ENCODE results near the gene KCNAB1.

Gene KCNAB1

DNA sequence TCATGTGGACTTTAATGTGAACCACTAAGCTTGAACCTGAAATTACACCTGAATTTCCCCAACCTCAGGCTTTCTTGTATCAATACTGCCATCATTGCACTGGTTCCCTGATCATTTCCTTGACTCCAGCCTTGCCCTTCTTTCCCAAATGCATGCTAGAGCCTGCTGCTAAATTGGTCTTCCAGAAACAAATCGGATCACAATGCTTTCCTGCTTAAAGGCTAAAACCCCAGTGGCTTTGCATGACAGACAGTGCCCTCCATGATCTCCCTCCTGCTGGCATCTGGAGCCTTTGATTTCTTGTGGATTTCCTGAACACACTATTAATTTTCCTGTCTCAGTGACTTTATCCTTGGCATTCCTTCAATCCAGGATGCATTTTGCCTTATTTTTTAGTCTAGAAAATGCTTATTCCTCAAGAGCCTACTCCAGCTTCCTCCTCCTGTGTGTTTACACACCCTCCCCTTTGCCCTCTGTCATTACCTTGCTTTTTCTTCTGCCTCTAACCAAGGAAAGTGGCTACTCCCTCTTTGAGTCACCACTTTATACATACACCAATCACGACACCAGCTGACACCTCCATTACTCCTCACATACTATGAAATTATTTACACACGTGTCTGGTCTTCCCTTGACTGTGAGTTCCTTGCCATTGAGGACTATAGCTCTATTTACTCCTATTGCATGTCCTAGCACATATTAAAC lies 214.6 kb downstream of the KCNAB1 start:
- no peak for DNase-seq
- in situ Hi-C loops (cut with HindIII; ENCODE audit: low pct_ligation_motif_present, low pct_unique_long_range_greater_than_20kb, low sequenced_read_pairs): no loop called here

DNA sequence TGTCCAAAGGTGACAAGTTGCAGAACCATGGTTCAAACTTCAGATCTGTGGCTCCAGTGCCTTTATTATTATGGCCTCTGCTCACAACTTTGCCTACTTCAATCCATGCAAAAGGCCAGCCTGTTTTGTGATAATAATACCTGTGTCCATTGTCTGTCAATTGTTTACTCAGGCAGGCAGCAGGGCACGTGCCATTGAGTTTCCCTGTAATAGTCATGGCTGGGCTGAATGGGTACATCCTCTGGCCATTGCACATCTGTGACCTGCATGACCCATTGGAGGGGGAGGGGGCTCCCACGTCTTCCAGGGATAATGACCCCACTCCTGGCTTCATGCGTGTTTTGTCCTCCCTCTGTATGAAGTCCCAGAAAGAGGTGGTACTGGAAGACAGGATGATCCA lies 219.1 kb downstream of the KCNAB1 start:
- in situ Hi-C loops (cut with HindIII; ENCODE audit: low pct_ligation_motif_present, low pct_unique_long_range_greater_than_20kb, low sequenced_read_pairs): no loop called here
- DNase-seq: no peak

- DNase-seq: no peak
- in situ Hi-C loops (cut with HindIII; ENCODE audit: low pct_ligation_motif_present, low pct_unique_long_range_greater_than_20kb, low sequenced_read_pairs): no loop called here
Observed at GRCh38 chr3:156341332-156341731, 221.0 kb downstream of the KCNAB1 start.

DNA sequence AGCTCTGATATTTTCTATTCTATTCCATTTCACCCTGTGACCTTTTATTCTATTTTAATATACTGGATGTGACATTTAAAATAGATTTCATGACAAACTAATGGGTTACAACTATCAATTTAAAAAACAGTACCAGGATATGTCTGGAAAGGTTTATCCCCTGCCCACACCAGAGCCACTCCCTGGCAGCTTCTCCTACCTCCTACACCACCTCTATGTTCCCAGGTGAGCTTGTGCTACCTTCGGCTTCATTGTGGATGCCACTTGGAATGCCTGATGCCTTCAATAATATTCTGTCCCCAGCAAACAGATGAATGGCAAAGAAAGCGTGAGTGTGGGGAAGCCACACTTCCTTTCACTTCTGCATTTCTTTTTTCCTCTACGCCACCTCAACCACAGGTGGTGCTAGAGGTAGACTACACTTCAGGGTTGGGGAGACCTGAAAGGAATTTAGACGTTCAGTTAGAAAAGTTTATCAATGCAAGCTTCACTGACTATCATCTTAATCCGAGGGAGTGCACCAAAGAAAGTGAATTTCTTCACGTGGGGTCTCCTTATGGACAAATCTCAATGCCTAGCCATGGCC lies 221.5 kb downstream of the KCNAB1 start:
- no peak for DNase-seq
- in situ Hi-C loops (cut with HindIII; ENCODE audit: low pct_ligation_motif_present, low pct_unique_long_range_greater_than_20kb, low sequenced_read_pairs): no loop called here

DNA sequence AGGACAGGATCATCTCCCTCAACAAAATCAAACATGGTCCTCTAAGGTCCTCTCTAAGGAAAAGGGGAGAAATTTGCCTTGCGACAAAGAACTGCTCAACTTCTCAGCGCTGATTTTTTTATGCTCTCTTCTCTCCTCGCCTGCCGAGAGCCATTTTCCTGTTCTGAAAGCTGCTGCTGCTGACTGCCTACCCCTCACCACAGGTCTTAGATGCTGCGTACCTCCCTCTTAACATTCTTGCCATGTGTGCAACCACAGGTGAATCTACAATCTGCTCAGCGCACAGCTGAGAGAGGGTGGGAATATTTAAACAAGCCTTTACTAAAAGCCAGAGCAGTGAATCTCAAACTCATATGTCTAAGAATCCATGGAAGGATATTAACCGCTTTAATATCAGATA lies 223.8 kb downstream of the KCNAB1 start:
- no peak for DNase-seq
- in situ Hi-C loops (cut with HindIII; ENCODE audit: low pct_ligation_motif_present, low pct_unique_long_range_greater_than_20kb, low sequenced_read_pairs): no loop called here

DNA sequence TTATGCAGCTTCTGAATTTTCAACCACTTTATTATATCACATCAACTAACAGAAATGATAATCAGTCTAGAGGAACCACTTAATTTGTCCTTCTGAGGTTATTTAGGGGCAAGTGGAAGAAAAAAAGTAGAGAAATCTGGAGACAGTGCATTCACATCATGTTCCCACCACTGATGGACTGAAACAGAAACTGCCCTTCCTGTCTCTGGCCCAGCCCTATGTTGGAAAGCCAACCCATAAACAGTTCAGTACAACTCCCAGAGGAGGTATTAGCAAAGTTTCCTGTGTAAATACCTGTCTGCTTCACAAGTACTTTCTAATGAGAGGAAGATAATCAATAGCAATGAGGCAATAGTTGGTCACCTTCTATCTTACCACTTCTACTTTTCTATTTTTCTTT lies 228.7 kb downstream of the KCNAB1 start:
- no peak for DNase-seq
- in situ Hi-C loops (cut with HindIII; ENCODE audit: low pct_ligation_motif_present, low pct_unique_long_range_greater_than_20kb, low sequenced_read_pairs): no loop called here

DNA sequence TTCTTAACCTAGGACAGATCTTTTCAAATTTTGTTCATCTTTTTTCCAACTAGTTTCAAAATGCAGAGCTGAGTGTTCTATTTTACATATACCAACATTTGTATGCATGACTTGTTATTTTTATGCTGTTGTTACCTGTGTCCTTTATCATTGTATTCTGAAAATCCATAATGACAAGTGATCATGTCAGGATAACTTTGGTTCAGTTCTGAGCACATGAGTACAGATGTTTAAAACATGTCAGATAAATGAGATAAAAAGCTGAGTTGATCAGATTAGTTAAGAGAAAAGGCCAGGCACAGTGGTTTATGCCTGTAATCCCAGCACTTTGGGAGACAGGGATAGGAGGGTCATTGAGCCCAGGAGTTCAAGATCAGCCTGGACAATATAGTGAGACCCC lies 229.6 kb downstream of the KCNAB1 start:
- no peak for DNase-seq
- in situ Hi-C loops (cut with HindIII; ENCODE audit: low pct_ligation_motif_present, low pct_unique_long_range_greater_than_20kb, low sequenced_read_pairs): no loop called here

DNA sequence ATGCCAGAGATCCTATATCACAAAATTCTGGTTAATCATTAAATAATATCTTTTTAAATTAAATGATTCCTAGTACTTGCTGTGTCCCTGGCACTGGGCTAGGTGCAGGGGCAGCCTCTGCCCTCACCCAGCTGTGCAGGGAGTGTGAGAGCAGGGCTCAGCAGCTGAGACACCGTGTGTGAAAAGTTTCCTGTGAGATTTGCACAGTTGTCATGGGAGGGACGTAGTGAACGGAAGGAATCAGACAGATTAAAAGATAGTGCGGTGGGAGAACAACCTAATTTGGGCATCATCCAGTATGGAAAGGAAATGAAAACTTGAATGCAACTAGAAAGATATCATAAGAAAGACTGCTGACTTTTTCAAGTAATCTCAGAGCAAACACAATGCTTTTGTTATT lies 230.4 kb downstream of the KCNAB1 start:
- no peak for DNase-seq

GRCh38 chr3:156351783-156352182 lies 231.4 kb downstream of the KCNAB1 start:
- no peak for DNase-seq
- in situ Hi-C loops (cut with HindIII; ENCODE audit: low pct_ligation_motif_present, low pct_unique_long_range_greater_than_20kb, low sequenced_read_pairs): no loop called here

More for the DNA sequence above, 230.4 kb downstream of the KCNAB1 start:
- in situ Hi-C loops (cut with HindIII; ENCODE audit: low pct_ligation_motif_present, low pct_unique_long_range_greater_than_20kb, low sequenced_read_pairs): no loop called here

DNA sequence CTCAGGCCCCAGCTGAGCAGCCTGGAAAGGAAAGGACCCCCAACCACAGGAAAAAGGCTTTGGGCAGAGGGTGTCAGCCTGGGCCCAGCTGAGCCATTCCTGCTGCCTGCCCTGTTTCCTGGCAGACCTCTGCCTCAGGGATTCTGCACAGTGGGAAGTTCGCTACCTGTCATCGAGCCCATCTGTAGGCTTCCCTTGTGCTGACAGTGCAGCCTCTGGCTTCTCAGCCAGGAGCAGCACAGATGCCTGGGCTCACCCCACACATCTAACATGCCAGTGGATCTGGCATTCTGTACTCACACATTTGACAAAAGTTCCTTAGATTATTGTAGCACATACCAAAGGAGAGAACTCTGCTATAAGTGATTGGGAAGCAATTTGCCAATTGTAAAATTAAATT lies 232.3 kb downstream of the KCNAB1 start:
- in situ Hi-C loops (cut with HindIII; ENCODE audit: low pct_ligation_motif_present, low pct_unique_long_range_greater_than_20kb, low sequenced_read_pairs): no loop called here
- DNase-seq: no peak

- in situ Hi-C loops (cut with HindIII; ENCODE audit: low pct_ligation_motif_present, low pct_unique_long_range_greater_than_20kb, low sequenced_read_pairs): no loop called here
- DNase-seq: no peak
Observed at GRCh38 chr3:156353563-156353962, 233.2 kb downstream of the KCNAB1 start.

GRCh38 chr3:156356537-156357363 lies 236.4 kb downstream of the KCNAB1 start:
- DNase-seq: no peak
- in situ Hi-C loops (cut with HindIII; ENCODE audit: low pct_ligation_motif_present, low pct_unique_long_range_greater_than_20kb, low sequenced_read_pairs): no loop called here

DNA sequence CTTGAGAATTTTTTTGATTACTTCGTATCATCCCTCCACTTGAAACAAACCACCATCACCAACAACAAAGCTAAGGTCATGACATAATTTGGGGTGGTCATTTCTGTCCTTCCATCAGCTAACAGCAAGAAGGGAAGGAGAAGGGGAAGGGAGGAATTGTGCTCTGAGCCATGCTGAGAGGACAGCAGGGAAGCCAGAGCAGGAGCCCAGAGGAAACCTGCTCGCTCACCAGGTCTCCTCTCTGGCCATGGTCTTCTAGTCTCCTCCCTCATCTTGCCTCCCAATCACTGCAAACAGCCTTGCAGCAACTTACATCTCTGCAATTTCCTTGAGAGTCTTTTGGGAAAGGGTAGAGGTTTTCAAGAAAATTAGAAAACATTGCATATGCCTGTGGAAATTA lies 237.9 kb downstream of the KCNAB1 start:
- in situ Hi-C loops (cut with HindIII; ENCODE audit: low pct_ligation_motif_present, low pct_unique_long_range_greater_than_20kb, low sequenced_read_pairs): no loop called here
- no peak for DNase-seq

DNA sequence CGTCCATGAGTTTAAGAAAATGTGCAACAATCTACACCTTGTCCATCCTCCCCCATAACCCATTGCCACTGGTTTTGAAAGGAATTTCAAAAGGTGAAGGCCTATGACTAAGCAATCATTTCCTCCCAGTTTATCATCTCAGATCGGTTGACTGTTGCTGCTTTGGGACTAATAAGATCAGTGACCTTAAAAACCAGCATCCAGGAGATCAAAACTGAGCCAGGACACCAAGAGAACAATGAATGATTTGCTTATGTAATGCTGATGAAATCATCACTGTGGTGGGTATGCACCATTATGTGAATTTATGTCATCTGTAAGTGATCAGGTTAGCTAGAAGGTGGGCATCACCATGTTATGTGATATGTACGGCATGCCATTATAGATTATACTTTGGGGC lies 239.0 kb downstream of the KCNAB1 start:
- in situ Hi-C loops (cut with HindIII; ENCODE audit: low pct_ligation_motif_present, low pct_unique_long_range_greater_than_20kb, low sequenced_read_pairs): no loop called here
- no peak for DNase-seq

DNA sequence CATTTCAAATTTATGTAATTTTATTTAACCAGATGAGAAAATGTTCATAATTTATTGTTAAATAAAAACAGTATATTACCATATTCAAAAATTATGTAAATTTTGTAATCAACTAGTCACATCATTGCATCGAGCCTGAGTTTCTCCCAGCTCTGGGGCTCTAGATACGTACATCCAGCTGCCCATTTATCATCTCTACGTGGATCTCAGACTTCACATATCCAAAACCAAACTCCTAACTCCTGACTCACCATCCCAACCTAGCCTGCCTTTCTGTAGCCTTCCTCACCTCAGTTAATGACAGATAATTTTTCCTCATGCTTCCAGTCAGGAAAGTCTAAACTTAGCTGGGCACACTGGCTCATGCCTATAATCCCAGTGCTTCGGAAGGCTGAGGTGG lies 239.7 kb downstream of the KCNAB1 start:
- in situ Hi-C loops (cut with HindIII; ENCODE audit: low pct_ligation_motif_present, low pct_unique_long_range_greater_than_20kb, low sequenced_read_pairs): no loop called here

DNA sequence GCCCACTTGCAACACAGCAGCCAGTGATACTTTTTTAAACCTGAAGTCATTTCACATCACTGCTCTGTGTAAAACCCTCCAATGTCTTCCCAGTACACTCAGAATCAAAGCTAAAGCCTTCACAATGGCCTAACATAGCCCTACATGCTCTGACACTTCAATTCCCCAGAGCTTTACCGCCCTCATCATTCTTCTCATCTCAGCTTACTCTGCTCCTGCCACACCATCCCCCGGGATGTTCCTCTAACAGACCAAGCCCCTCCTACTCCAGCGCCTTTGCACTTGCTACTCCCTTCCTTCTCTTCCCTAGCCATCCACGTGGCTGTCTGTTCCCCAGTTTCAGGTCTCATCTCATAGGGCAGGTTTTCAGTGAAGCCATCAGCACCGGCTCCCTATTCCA lies 240.6 kb downstream of the KCNAB1 start:
- no peak for DNase-seq
- in situ Hi-C loops (cut with HindIII; ENCODE audit: low pct_ligation_motif_present, low pct_unique_long_range_greater_than_20kb, low sequenced_read_pairs): no loop called here

More for the DNA sequence above, 239.7 kb downstream of the KCNAB1 start:
- DNase-seq: no peak

- in situ Hi-C loops (cut with HindIII; ENCODE audit: low pct_ligation_motif_present, low pct_unique_long_range_greater_than_20kb, low sequenced_read_pairs): no loop called here
- no peak for DNase-seq
Observed at GRCh38 chr3:156366559-156366958, 246.2 kb downstream of the KCNAB1 start.

GRCh38 chr3:156368189-156368588 lies 247.8 kb downstream of the KCNAB1 start:
- no peak for DNase-seq
- in situ Hi-C loops (cut with HindIII; ENCODE audit: low pct_ligation_motif_present, low pct_unique_long_range_greater_than_20kb, low sequenced_read_pairs): no loop called here

GRCh38 chr3:156371701-156372100 lies 251.3 kb downstream of the KCNAB1 start:
- DNase-seq: no peak
- in situ Hi-C loops (cut with HindIII; ENCODE audit: low pct_ligation_motif_present, low pct_unique_long_range_greater_than_20kb, low sequenced_read_pairs): no loop called here

- no peak for DNase-seq
- in situ Hi-C loops (cut with HindIII; ENCODE audit: low pct_ligation_motif_present, low pct_unique_long_range_greater_than_20kb, low sequenced_read_pairs): no loop called here
Observed at GRCh38 chr3:156373095-156373494, 252.7 kb downstream of the KCNAB1 start.
